Tibial artery (tissue), 4 donors: ENCODE data around the gene ASIC4.

Experiments used
- DNase-seq, 2 donors: peaks; one replicate each; pipeline ENCODE4 v3.0.0-alpha.2; 2019
- H3K27ac ChIP-seq, 2 donors: fragments of 200-600 bp; sonication (generic) in 1 of 2; 1 replicate in 1 of 2; 2 replicates in 1 of 2; pipeline ENCODE4 v1.5.1; 2018 to 2019; ENCODE audit warnings: mild to moderate bottlenecking in 1 of 2
- H3K27me3 ChIP-seq, 2 donors: fragments of 200-600 bp; sonication (generic) in 1 of 2; one replicate each; pipeline versions ENCODE4 v1.5.1 to v1.6.0; 2016 to 2019
- H3K36me3 ChIP-seq, 3 donors: fragments of 200-600 bp; sonication (generic) in 2 of 3; one replicate each; pipeline ENCODE4 v1.5.1; 2016 to 2019; ENCODE audit warnings: mild to moderate bottlenecking in 2 of 3
- H3K4me1 ChIP-seq, 4 donors: fragments of 200-600 bp; sonication (generic) in 2 of 4; 1 replicate in 3 of 4; 2 replicates in 1 of 4; pipeline ENCODE4 v1.5.1; 2016 to 2019
- H3K4me3 ChIP-seq, 2 donors: fragments of 200-600 bp; sonication (generic) in 1 of 2; 1 replicate in 1 of 2; 2 replicates in 1 of 2; pipeline ENCODE4 v1.5.1; 2018 to 2019; ENCODE audit warnings: mild to moderate bottlenecking in 2 of 2
- H3K9me3 ChIP-seq, 3 donors: fragments of 200-600 bp; sonication (generic) in 1 of 3; one replicate each; pipeline ENCODE4 v1.5.1; 2016 to 2019
- CTCF ChIP-seq, 2 experiments: fragments of 200-600 bp in 1 of 2; fragments of 450-650 bp in 1 of 2; IDR thresholded peaks; one replicate each; pipeline ENCODE4 v1.5.1; 2017 to 2019; ENCODE audit warnings: antibody characterized with exemption in 2 of 2, mild to moderate bottlenecking in 1 of 2, moderate library complexity in 1 of 2
- intact Hi-C: fragments of 100-400 bp; cut with DNase I; formaldehyde crosslinking; loops from one replicate; pipeline ENCODE4 v1.15.0; 2023; ENCODE audit warnings: low total_unique reads

ASIC4 gene

GRCh38 chr2:219521066-219521880 is 7.0 kb downstream of the ASIC4 start:
- intact Hi-C loops, result no loop called here
- peak overlapping the region in 1 of 2 donors; percentile 53 for H3K27ac ChIP-seq
- no peaks in the 10 kb centered on the region for H3K36me3 ChIP-seq
- peaks cover 0 to 25% (median 19%) of the 10 kb centered on the region in 4 donors for H3K4me1 ChIP-seq
- peaks cover 0 to 1% of the 10 kb centered on the region in 2 donors for H3K27me3 ChIP-seq
- peak; percentile 59 to 65 for TF ChIP-seq CTCF (IDR thresholded peaks at IDR 0.05)
- DNase-seq, result no peak
- H3K4me3 ChIP-seq, result no peak overlapping the region
- H3K9me3 ChIP-seq, result no peaks in the 10 kb centered on the region

DNA sequence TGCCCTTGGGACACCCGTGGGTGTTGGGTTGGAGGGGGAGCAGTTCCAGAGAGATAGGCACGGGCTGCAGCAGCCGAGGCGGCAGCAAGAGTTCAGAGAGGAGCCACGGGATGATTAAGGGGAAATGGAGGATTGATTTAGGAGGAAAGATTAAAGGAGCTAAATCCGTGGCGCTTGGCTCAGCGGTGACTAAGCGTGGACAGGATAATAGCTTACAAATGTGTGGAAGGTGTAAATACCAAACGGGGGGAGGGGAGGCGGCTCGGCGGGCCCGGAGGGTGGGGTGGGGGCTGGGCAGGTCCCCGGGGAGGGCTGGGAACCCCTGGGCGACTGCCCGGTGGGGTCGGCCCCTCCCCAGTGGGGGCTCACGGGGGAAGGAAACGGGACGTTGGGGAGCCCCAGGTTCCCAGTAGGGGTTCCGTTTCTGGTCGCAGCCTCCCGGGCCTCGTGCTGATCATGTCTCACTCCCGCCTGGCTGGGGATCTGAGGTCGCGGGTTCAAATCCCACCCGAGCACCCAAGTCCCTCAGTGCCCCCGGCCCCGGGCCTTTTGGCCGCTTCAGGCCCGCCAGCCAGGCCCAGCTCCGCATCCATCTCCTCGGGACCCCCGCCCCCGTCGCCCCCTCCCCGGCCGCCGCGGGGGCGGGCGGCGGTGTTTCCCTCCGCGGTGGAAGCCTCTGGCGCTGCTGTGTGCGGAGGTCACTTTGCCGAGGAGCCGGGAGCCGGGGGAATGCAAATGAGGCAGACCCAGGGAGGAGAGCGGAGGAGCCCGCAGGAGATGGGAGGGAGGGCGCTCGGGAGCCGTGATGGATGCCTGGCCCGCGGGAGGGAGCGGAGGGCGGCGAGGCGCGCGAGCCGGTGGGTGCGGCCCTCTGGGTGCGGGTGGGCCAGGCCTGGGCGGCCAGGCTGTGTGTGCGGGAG is 8.1 kb downstream of the ASIC4 start:
- Histone ChIP-seq H3K27ac (peak overlapping the region; percentile 47 to 53), H3K4me3 (peak overlapping the region; percentile 43 to 45)
- DNase-seq, result no peak

GRCh38 chr2:219523031-219523671 is 8.9 kb downstream of the ASIC4 start:
- DNase-seq, result no peak
- no peak for TF ChIP-seq CTCF (IDR thresholded peaks at IDR 0.05)
- no peaks in the 10 kb centered on the region for H3K36me3 ChIP-seq
- peak overlapping the region; percentile 43 to 45 for H3K4me3 ChIP-seq
- intact Hi-C loops, result no loop called here
- peak overlapping the region; percentile 47 to 53 for H3K27ac ChIP-seq
- H3K9me3 ChIP-seq, result no peaks in the 10 kb centered on the region
- H3K4me1 ChIP-seq, result peaks cover 0 to 25% (median 19%) of the 10 kb centered on the region in 4 donors
- peaks cover 0 to 13% of the 10 kb centered on the region in 2 donors for H3K27me3 ChIP-seq

More for the DNA sequence above, 8.1 kb downstream of the ASIC4 start:
- no peak for TF ChIP-seq CTCF (IDR thresholded peaks at IDR 0.05)
- Histone ChIP-seq H3K4me1 (peaks cover 0 to 25% (median 19%) of the 10 kb centered on the region in 4 donors), H3K36me3 (no peaks in the 10 kb centered on the region), H3K9me3 (no peaks in the 10 kb centered on the region), H3K27me3 (peaks cover 0 to 5% of the 10 kb centered on the region in 2 donors)
- intact Hi-C loops, result no loop called here

- Histone ChIP-seq H3K27ac (no peak overlapping the region), H3K4me1 (peaks cover 0 to 27% (median 21%) of the 10 kb centered on the region in 4 donors), H3K27me3 (peaks cover 0 to 22% of the 10 kb centered on the region in 2 donors), H3K9me3 (no peaks in the 10 kb centered on the region), H3K36me3 (no peaks in the 10 kb centered on the region), H3K4me3 (no peak overlapping the region)
- intact Hi-C loops, result no loop called here
- TF ChIP-seq CTCF (IDR thresholded peaks at IDR 0.05), result no peak
- no peak for DNase-seq
Observed at GRCh38 chr2:219524817-219525216, 10.5 kb downstream of the ASIC4 start.

DNA sequence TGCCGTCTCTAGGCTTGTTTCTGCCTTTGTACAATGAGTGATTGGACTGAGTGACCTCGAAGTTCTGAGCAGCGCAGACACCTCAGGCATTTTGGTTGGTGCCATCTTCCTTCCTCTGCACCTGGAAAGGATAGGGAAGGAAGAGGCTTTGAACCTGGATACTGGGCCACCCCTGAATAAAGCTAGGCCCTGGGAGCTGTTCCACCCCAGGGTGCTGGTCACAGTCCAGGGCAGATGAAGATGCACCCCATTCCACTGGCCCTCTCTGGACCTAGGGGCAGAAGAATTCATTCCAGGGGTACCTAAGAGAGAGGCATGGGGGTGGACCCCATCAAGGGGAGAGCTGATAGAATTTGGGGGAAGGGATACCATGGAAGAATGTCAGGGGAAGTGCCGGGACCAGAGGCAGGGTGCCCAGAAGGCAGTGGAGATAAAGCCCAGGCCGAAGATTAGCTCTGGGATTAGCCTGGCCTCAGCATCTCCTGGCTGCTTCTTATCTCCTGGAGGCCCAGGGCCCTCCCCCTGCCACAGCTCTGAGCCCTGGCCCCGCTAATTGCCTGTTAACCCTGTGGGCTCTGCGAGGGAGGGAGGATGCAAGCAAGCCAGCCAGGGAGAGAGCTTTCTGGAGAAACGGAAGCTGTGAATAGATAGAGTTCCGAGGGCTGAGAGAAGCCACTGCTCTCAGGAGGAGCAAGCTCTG is 11.4 kb downstream of the ASIC4 start:
- Histone ChIP-seq H3K36me3 (no peaks in the 10 kb centered on the region), H3K4me1 (peaks cover 0 to 29% (median 23%) of the 10 kb centered on the region in 4 donors), H3K9me3 (no peaks in the 10 kb centered on the region), H3K27ac (no peak overlapping the region), H3K4me3 (no peak overlapping the region), H3K27me3 (peaks cover 0 to 22% of the 10 kb centered on the region in 2 donors)
- intact Hi-C loops, result no loop called here
- no peak for DNase-seq
- TF ChIP-seq CTCF (IDR thresholded peaks at IDR 0.05), result no peak
